Occipital lobe (tissue), 2 donors: Measurements from ENCODE around the gene NEK2. TPM values are rescaled to one million over a fixed set of nuclear protein-coding genes. Genes with fewer than 3 reads are reported as not detected.
"Not testable (repeated sequence)": the region's sequence is repeated elsewhere in the genome, so short reads cannot be mapped to it uniquely, and the experiment has no call there.

Source experiments
- DNase-seq: peaks from one replicate; lab custom pipeline; 2025; lab: John Stamatoyannopoulos, UW
- total RNA-seq: library from RNA; depleted of rRNA; stranded (reverse); fragments of >200 nt; gene quantifications from one replicate; pipeline ENCODE4 v1.2.3, GENCODE V29; 2014

The NEK2 gene
- total RNA-seq = 3.3 TPM

DNA sequence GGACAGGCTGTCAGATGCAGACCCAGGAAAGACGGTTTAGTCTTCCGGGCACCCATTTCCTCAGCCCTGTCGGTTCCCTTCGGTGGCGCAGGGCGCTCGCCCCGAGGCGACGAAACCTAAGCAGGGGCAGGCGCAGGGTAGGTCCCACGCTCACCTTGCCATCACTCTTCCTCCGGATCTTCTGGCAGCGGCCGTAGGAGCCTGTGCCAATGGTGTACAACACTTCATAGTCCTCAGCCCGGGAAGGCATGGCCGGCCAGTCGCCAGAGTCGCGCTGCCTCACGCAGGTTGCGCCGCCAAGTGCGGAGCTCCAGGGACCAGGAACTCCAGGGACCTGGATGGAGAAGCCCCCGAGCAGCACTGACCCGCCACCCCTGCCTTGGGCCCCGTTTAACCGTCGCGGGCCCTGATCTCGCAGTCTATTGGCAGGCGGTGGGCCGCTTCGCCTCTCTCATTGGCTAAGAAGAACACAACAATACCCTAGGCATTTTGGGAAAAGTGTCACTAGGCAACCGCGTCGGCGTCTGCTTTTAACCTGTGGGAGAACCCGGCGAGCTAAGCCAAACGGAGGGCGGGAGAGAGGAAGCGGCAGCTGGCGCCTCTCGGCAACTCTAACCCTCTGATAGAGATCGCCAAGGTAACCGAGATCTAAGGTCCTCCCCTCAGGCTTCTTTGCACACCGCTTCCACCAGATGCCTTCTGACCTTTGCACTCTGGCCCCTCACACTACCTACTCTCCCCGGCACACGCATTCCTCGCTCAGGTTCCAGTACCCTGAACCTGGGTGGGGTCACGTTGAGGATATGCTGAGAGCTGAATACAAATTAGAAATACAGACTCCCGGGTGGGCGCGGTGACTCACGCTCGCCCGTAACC, at the start of gene NEK2:
NEK2 (minus strand) TSS at position 392 of the 876 bp plus-strand sequence; CDS start at position 250, 142 bp downstream.
- peak; percentile 85 for DNase-seq

DNA sequence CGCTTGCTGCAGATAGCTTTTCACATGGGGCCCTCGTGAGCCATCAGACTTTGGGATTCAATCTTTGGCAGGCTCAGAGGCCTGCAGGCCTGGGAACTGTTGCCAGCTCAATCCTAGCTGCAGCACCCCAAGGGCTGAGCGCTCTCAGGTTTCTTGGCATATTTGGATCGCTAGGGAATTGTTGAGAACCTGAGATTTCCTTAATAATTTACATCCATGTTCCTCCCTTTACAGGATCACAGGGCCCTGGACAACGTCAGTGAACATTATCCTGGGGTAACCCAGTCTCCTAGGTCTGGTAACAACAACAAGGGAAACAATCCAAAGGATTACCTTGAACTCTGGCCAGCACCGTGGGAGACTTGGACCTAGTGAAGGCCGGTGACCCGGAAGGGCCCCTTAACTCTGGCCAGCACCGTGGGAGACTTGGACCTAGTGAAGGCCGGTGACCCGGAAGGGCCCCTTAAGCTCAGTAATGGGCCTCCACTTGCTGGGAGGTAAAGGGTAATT, 49.3 kb upstream of the NEK2 start:
- no peak for DNase-seq

DNA sequence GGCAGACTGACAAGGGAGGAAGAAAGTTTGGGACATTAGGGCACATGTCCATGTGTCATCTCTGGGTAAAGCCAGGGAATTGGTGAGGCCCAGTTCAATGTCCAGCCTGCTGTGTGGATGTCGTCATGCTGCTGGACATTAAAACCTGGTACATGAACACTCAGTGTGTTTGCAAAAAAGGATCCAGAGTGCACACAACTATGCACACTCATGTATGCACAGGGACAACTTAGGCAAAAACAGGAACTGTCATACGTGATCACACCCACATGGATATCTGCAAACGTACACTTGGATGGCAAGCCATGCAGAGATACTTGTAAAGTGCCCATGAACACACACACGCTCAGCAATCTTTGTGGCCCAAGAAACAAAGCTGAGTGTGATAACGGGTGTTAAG, 47.9 kb upstream of the NEK2 start:
- DNase-seq = no peak

DNA sequence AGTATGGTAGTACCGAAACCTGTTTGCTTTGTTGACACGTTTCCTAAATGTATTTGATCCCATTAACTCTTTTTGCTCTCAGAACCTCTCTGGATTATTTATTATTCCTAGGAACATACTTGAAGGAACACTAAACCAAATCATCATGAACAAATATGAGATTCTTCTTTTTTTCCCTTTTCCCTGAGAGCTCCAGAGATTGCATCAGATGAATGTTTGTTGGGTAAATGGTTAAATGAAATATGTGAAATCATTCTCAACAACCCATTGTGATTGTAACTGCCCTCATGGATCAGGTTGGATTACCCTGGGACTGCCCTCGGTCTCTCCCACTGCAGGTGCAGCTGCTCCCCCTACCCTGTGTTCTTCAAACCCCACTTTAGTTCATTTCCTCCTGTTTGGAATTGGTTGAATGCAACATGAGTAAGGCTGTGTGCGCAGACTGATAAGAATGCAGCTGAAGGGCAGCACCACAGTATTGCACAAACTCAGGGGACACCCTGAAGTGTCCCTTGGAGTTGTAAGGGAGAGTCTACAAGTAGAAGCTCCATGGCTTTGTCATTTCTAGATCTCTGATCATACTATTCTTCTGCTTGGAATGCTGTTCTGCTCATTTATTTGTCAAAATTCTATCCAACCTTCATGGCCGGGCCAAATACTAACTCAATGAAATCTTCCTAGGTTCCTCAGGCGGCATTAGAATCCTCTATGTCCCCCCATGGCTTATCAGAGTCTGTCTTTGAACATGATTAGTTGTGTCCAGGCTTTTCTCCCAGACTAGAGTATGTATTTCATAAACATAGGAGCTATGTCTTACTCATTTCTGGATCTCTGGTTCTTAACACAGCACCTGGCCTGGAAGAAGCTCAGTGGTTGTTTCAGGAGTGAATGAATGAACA, 47.1 kb upstream of the NEK2 start:
- no peak for DNase-seq

DNA sequence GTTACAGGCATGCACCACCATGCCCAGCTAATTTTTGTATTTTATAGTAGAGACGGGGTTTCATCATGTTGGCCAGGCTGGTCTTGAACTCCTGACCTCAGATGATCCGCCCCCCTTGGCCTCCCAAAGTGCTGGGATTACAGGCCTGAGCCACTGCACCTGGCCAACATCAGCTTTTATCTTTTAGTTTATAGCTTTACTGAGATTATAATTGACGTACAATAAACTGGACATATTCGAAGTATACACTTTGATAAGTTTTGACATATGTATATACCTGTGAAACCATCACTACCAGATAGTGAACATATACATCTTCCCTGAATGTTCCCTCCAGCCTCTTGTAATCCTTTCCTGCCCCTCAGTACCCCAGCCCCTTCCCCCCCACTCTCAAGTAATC, 41.1 kb upstream of the NEK2 start:
- not testable (repeated sequence) for DNase-seq

DNA sequence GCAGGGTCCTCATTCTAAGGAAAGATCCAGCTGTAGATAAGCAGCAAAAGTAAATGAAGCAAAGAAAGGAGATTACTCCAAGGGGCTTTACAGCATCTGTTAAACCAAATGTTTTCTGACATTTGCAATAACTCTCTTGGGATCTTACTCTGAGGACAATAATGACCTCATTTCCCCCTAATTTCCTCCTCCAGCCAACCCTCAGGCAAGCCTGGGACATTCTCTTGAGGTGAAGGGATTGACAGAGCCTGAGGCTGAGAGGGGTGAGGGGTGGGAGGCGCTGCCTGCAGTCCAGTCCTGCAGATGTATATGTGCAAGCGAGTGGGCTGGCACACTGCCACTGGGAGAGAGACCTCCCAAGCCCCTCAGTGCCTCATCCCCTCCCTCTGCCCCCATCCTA, 40.5 kb upstream of the NEK2 start:
- no peak for DNase-seq

DNA sequence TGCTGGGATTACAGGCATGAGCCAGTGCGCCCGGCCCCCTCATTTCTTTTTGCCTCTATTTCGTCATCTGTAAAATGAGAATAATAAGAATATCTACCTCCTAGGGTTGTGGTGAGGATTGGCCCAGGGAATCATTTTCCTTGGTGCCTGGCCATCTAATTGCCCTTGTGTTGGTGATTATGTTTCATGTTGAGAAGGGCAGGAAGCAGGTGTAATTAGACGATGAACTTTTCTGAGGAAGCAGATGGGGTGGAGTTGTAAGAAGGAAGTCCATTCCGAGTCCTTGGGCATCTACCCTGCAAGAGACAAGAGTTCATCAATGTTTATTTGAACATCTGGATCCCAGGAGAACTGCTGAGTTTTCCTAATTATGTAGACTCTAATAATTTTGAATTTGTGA, 38.7 kb upstream of the NEK2 start:
- DNase-seq = no peak

DNA sequence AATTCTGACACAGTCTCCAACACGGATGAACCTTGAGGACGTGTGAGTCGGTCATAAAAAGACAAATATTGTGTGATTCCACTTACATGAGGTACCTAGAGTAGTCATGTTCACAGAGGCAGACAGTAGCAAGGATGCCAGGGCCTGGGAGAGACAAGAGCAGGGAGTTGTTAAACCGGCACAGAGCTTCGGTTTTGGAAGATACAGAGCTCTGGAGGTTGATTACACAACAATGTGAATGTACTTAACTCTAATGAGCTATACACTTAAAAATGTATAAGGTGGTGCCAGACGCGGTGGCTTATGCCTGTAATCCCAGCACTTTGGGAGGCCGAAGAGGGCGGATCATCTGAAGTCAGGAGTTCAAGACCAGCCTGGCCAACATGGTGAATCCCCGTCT, 37.8 kb upstream of the NEK2 start:
- no peak for DNase-seq

DNA sequence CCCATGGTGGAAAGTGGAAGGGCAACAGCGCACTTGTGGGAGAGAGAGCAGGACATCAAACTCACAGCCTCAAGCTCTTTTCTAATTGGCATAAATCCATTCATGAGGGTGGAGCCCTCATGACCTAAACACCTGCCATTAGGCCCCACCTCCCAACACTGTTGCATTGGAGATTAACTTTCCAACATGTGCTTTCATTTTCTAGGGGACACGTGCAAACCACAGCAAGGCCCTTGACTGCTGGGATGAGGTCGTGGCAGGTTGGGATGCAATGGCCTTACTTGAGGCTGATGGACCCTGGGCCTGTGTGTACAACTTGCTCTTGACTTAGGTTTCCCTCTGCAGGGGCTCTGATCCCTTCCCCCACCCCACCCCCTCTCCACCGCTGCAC, 35.9 kb upstream of the NEK2 start:
- DNase-seq = no peak

DNA sequence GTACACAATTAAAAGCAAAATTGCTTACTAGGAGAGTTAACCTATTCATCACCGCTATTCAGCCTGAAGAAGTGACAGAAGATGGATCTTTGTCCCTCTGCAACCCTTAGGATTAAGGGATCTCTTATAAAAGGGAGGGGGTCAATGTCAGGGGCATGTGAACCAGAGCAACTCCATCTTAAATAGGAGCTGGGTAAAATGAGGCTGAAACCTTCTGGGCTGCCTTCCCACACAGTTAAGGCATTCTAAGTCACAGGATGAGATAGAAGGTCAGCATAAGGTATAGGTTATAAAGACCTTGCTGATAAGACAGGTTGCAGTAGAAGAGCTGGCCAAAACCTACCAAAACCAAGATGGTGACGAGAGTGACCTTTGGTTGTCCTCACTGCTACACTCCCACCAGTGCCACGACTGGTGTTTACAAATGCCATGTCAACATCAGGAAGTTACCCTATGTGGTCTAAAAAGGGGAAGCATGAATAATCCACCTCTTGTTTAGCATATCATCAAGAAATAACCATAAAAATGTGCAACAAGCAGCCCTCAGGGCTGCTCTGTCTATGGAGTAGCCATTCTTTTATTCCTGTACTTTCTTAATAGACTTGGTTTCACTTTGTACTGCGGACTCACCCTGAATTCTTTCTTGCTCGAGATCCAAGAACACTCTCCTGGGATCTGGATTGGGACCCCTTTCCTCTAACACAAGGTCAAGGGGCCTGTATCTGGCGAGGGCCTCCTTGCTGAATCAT, 35.3 kb upstream of the NEK2 start:
- DNase-seq = no peak

DNA sequence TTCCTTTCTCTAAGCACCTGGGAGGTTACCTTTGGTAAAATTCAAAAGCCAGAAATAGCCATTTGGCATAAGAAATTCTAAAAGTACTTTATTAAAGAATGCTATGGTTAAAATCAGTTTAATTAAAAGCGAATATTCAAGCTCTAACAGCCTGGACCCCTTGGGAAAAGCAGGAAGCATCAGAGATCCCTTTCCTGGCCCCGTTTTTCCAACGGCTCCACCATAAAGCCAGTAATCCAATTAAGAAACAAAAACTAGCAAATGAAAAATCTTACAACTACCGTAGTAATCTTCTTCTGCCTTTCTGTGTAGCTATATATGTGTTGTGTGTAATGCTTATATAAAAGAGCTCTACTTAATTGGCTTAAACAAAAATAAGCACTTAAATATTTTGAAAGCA, 33.5 kb upstream of the NEK2 start:
- DNase-seq = no peak

DNA sequence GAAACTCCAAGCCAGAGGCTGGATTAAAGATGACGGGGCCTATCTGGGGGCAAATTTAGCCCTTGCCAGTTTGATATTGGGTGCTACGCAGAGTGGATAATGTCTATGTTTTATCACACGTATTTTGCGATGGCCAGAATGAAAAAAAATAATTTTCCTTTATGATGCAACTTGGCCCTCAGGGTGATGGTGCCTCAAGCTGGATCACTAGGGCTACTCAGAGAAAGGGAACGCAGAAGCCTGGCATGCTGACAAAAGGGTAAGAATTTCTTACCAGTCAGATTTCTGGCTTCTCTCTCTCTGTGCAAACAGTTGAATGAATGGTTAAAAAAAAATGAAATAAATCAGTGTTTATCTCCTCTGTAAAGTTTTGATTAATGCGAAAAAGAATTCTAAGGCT, 32.6 kb upstream of the NEK2 start:
- no peak for DNase-seq

DNA sequence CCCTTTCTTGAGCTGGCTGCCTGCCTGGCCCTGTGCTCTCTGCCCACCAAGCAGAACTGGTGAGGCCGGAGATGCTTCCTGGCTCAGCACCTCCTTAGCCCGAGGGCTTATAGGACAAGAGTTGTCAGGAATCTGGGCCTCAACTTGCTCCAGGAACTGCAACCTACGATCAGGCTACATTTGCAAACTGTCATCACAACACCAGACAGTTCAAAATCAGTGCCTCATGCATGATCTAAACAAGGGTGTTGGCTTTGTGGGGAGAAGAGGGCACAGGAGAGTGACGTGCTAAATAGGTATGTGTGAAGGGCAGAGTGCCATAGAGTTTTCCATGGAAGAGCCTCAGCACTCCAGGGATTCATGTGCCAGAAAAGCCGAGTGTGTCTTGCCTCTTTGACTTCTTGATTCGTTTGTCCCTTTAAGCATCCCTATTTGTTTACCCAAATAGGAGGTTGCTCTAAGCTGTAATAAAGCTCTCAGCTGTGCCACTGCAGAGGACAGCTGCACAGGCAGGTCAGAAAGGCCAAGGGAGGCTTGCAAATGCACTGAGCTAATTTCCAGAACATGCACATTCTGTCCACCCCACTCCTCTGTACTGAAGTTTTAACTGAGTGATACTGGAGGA, 30.2 kb upstream of the NEK2 start:
- DNase-seq = no peak

DNA sequence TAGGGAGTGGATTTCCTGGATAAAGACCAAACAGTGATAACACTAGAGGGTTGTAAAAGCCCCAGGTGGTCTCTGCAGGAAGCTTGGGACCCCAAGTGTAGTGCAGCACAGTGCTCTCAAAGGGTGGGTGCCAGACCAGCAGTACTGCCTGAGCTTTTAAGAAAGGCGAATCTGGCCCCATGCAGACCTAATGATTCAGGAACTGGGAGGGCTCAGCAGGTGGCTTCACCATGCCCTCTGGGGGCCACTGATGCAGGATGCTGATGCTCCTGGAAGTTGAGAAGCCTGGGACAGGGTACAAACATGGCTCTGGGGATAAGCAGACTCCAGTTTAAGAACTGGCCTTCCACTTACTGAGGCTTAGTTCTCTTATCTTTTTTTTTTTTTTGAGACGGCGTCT, 29.1 kb upstream of the NEK2 start:
- DNase-seq = no peak

DNA sequence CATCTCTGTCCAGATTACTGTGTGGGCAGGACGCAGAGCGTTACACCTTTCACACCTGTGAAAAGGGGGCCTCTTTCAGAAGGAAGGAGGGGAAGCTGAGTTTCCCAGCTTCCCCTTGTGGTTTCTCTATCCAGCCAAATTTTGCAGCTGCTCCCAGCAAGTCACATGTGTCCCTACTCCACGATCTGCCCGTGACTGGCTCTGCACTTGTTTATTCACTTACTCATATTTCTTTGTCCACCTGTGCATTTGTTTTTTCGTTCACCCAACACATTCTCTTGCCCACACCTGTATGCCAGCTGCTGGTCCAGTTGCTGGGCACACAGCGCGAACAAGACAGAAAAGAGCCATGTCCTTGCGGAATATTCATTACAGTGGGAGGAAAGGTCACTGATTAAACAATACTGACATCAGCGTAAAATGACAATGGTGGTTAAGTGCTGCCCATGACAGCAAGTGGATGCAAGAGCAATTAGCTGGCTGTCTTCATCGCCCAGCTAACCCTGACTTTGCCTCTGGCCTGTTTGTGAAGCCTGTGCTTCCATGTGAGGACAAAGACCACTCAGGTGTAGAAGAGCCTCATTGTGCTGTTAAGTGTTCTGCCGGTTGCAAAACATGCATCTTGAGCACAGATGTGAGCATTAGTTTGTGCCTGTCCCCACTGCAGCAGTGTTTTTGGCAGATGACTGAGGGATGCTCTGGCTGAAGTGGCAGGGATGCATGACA, 28.6 kb upstream of the NEK2 start:
- DNase-seq = no peak

DNA sequence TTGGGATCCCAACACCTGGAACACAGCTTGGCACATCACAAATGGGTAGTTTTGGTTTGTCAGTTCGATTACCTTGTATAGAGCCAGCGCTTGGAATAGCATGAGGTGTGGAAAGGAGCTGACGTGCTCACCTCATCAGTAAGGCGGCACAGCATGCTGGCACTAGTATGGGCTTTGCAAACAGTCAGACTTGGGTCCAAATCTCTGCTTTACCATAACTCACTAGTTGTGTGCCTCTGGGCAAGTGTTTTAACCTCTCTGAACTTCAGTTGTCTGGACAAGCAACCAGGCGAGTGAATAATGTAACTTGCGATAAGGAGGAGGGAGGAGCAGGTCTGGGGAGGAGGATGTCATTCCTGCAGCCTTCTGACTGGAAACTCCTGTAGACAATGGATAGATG, 26.3 kb upstream of the NEK2 start:
- DNase-seq = no peak

DNA sequence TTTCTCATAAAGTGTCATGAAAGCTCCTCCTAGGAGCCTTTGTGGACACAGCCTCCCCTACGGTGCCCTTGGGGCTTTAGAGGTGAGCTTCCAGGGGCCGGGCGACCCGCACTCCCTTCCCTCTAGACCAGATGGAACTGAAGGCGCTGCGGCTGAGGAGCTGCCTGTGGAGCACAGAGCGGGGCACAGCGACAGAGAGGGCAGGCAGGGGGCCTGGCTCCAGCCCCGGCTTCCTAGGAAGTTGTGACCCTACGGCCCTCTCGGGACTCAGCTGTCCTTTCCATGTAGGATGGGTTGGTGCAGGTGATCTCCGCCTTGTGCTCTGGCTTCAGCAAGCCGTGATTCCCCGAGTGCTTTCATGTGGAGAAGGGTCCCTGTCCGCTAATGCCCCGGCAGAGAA, 23.6 kb upstream of the NEK2 start:
- no peak for DNase-seq

DNA sequence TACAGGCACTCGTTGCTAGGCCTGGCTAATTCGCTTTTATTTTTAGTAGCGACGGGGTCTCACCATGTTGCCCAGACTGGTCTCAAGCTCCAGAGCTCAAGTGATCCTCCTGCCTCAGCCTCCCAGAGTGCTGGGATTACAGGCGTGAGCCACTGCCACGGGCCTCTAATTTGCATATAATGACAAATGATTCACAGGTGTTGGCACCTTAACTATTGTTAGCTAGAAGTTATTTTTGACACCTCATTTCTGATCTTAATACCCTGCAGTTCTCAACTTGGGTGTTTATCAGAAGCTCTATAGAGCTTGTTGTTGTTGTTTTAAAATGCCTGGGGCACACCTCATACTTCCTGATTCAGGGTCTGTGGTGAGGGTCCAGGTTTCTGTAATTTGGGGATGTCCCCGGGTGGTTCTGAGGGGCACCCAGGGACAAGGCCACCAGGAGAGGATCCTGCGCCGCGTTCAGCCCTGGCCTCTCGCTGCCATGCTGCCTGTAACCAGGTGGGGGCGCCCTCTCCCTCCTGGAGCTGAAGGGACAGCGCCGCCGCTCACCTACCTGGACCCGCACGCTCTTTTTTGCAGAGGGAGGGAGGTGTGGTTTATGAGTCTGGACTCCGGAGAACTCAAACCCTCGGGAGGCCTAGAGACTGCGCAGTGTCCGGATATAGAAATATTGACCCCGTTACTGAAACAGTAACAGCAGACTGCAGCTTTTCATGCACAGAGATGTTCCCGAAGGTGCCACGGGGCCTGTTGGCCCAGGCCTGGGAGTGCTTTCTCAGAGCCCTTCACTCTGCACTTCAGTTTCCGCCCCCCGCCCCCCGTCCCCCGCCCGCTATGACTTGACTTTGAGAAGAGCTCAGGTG, 23.0 kb upstream of the NEK2 start:
- peak; percentile 49 for DNase-seq

DNA sequence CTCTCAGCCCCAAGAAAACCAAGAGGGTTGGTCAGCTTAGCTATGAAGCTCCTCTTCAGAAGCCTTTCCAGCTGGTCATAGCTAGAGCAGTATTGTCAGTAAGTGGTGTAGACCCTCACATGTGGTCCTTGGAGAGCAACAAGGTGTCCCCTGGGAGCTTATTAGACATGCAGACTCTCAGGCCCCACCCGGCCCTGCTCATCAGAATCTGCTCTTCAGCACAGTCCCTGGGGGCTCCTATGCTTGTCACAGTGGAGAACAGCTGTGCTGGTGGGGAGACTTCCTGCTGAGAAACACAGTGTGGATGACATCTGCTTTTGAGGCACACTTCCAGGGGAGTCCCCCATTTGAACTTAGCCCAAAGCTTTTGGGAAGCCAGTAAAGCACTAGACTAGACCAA, 21.9 kb upstream of the NEK2 start:
- DNase-seq = no peak
